Lower leg skin (tissue), 3 donors: ENCODE measurements around the gene ATRN.

Source experiments
- CTCF ChIP-seq, 3 donors: fragments of 450-650 bp; IDR thresholded peaks; one replicate each; pipeline ENCODE4 v1.5.1; 2016; ENCODE audit warnings: antibody characterized with exemption in 3 of 3, mild to moderate bottlenecking in 3 of 3, moderate library complexity in 2 of 3
- POLR2A ChIP-seq, 2 donors: fragments of 450-650 bp; IDR thresholded peaks; one replicate each; pipeline ENCODE4 v1.6.1; 2016 to 2017; ENCODE audit warnings: antibody characterized with exemption in 2 of 2, mild to moderate bottlenecking in 1 of 2, moderate library complexity in 1 of 2

GRCh38 chr20:3693376-3693775 lies 222.6 kb downstream of the ATRN start:
- TF ChIP-seq CTCF (IDR thresholded peaks at IDR 0.05) (no peak), POLR2A (IDR thresholded peaks at IDR 0.05) (no peak)
